H1 (cell line): ENCODE measurements around the gene DOK1. TPM values are rescaled to one million over a fixed set of nuclear protein-coding genes. Genes with fewer than 3 reads are reported as not detected.
A peak's percentile ranks its signal among the peaks of the same experiment; 100 is the strongest.

Source experiments
- CTCF ChIA-PET: fragments of 300-600 bp; sonication (Branson Sonifier 250); formaldehyde crosslinking; loops from one replicate; lab custom pipeline; 2021; ENCODE audit not compliant: partially characterized antibody; lab: Charles Lee
- POLR2A ChIA-PET: fragments of 300-600 bp; sonication (Branson Sonifier 250); formaldehyde crosslinking; loops from one replicate; lab custom pipeline; 2021; ENCODE audit warnings: inconsistent platforms; ENCODE audit not compliant: partially characterized antibody; lab: Charles Lee
- DNase-seq, 2 experiments: peaks; one replicate each; pipeline versions ENCODE4 v3.0.0 to v3.0.0-alpha.2; 2010 to 2022; ENCODE audit warnings: low spot score in 2 of 2, low read depth in 1 of 2, mixed read lengths in 1 of 2
- FAIRE-seq: peaks from 2 replicates; lab custom pipeline; 2011; peaks lifted over from hg19 to GRCh38; lab: Jason Lieb, UNC
- H2AFZ ChIP-seq: 2 replicates; pipeline ENCODE4 v1.8.1; 2012; ENCODE audit warnings: low read length, inconsistent platforms
- H2AK5ac ChIP-seq: 2 replicates; pipeline ENCODE4 v1.6.1; 2013; ENCODE audit warnings: low read depth, low read length
- H2BK120ac ChIP-seq: replicated peaks from 2 replicates; pipeline ENCODE3; 2013; ENCODE audit warnings: low read depth, low read length, inconsistent platforms
- H2BK12ac ChIP-seq: 2 replicates; pipeline ENCODE4 v1.6.1; 2013; ENCODE audit warnings: low read depth, low read length
- H2BK15ac ChIP-seq: 2 replicates; pipeline ENCODE4 v1.6.1; 2013; ENCODE audit warnings: low read length
- H2BK20ac ChIP-seq: 2 replicates; pipeline ENCODE4 v1.6.1; 2013; ENCODE audit warnings: low read length
- H2BK5ac ChIP-seq: 2 replicates; pipeline ENCODE4 v1.6.1; 2013; ENCODE audit warnings: low read depth, low read length
- H3K14ac ChIP-seq: 2 replicates; pipeline ENCODE4 v1.6.1; 2013; ENCODE audit warnings: inconsistent platforms; ENCODE audit not compliant: insufficient read length
- H3K18ac ChIP-seq: 2 replicates; pipeline ENCODE4 v1.6.1; 2013; ENCODE audit warnings: low read length; ENCODE audit errors: extremely low read depth
- H3K23ac ChIP-seq: 2 replicates; pipeline ENCODE4 v1.6.1; 2013; ENCODE audit warnings: inconsistent platforms; ENCODE audit not compliant: insufficient read length
- H3K23me2 ChIP-seq: 2 replicates; pipeline ENCODE4 v1.6.1; 2013; ENCODE audit warnings: low read depth, low read length
- H3K27ac ChIP-seq: 2 replicates; pipeline ENCODE4 v1.6.1; 2011; ENCODE audit warnings: low read depth, low read length, inconsistent platforms
- H3K27me3 ChIP-seq, 4 experiments: replicated peaks in 1 of 4; 1 replicate in 1 of 4; 2 replicates in 3 of 4; pipeline versions ENCODE4 v1.6.1 to v1.8.1; 2011 to 2013; ENCODE audit warnings: low read length in 3 of 4, mild to moderate bottlenecking in 3 of 4, inconsistent platforms in 2 of 4, mixed read lengths in 2 of 4, moderate library complexity in 1 of 4; ENCODE audit not compliant: control insufficient read depth in 3 of 4, insufficient read depth in 3 of 4; ENCODE audit errors: extremely low read depth in 1 of 4
- H3K36me3 ChIP-seq, 4 experiments: 2 replicates each; pipeline versions ENCODE4 v1.6.1 to v1.8.1; 2011 to 2013; ENCODE audit warnings: mild to moderate bottlenecking in 4 of 4, low read length in 3 of 4, moderate library complexity in 2 of 4, control low read depth in 1 of 4, inconsistent platforms in 1 of 4; ENCODE audit not compliant: insufficient read depth in 4 of 4, control insufficient read depth in 2 of 4
- H3K4ac ChIP-seq: replicated peaks from 2 replicates; pipeline ENCODE3; 2013; ENCODE audit warnings: low read length, low read depth, mixed read lengths, inconsistent platforms; ENCODE audit not compliant: insufficient read length
- H3K4me1 ChIP-seq, 4 experiments: replicated peaks in 1 of 4; 1 replicate in 1 of 4; 2 replicates in 3 of 4; pipeline versions ENCODE4 v1.6.1 to v1.8.1; 2011 to 2013; ENCODE audit warnings: low read length in 3 of 4, inconsistent platforms in 2 of 4, mixed read lengths in 1 of 4; ENCODE audit not compliant: insufficient read depth in 4 of 4, control insufficient read depth in 3 of 4
- H3K4me2 ChIP-seq, 2 experiments: 2 replicates each; pipeline versions ENCODE4 v1.6.1 to v1.8.1; 2011 to 2013; ENCODE audit warnings: low read depth in 2 of 2, low read length in 2 of 2, control low read depth in 1 of 2, inconsistent platforms in 1 of 2, mild to moderate bottlenecking in 1 of 2; ENCODE audit not compliant: insufficient read depth in 1 of 2
- H3K4me3 ChIP-seq, 4 experiments: fragments of 200-600, 300-600 bp in 1 of 4; sonication (generic), shearing (Covaris generic), sonication (Bioruptor Twin) in 1 of 4; 2 replicates each; pipeline versions ENCODE4 v1.5.1 to v1.8.1; 2011 to 2016; ENCODE audit warnings: low read length in 4 of 4, low read depth in 3 of 4, control low read depth in 2 of 4, inconsistent platforms in 2 of 4, mild to moderate bottlenecking in 2 of 4, mixed read lengths in 1 of 4, moderate library complexity in 1 of 4; ENCODE audit not compliant: insufficient read depth in 2 of 4; ENCODE audit errors: extremely low read depth in 1 of 4
- H3K56ac ChIP-seq: replicated peaks from 2 replicates; pipeline ENCODE3; 2013; ENCODE audit warnings: low read depth, mild to moderate bottlenecking, mixed read lengths, low read length, inconsistent platforms; ENCODE audit not compliant: insufficient read length
- H3K79me1 ChIP-seq: 2 replicates; pipeline ENCODE4 v1.6.1; 2013; ENCODE audit warnings: low read depth, low read length, control low read depth
- H3K79me2 ChIP-seq, 2 experiments: 2 replicates each; pipeline versions ENCODE4 v1.6.1 to v1.8.1; 2012 to 2013; ENCODE audit warnings: low read length in 2 of 2, mild to moderate bottlenecking in 2 of 2, inconsistent platforms in 1 of 2; ENCODE audit not compliant: insufficient read depth in 2 of 2, control insufficient read depth in 1 of 2
- H3K9ac ChIP-seq, 4 experiments: replicated peaks in 1 of 4; 1 replicate in 1 of 4; 2 replicates in 3 of 4; pipeline versions ENCODE4 v1.6.1 to v1.8.1; 2011 to 2013; ENCODE audit warnings: low read depth in 3 of 4, low read length in 3 of 4, control low read depth in 2 of 4, mild to moderate bottlenecking in 2 of 4, moderate library complexity in 2 of 4, inconsistent platforms in 1 of 4; ENCODE audit errors: extremely low read depth in 1 of 4
- H3K9me3 ChIP-seq, 2 experiments: 2 replicates each; pipeline versions ENCODE4 v1.6.1 to v1.8.1; 2012 to 2013; ENCODE audit warnings: mild to moderate bottlenecking in 2 of 2, moderate library complexity in 2 of 2, control low read depth in 1 of 2, inconsistent platforms in 1 of 2, low read depth in 1 of 2, low read length in 1 of 2, mixed read lengths in 1 of 2; ENCODE audit not compliant: insufficient read depth in 2 of 2
- H4K20me1 ChIP-seq, 2 experiments: replicated peaks in 1 of 2; 2 replicates each; pipeline versions ENCODE3 to v1.8.1; 2011 to 2013; ENCODE audit warnings: inconsistent platforms in 2 of 2, low read length in 2 of 2, mild to moderate bottlenecking in 1 of 2; ENCODE audit not compliant: insufficient read depth in 2 of 2, control insufficient read depth in 1 of 2
- H4K5ac ChIP-seq: 2 replicates; pipeline ENCODE4 v1.6.1; 2013; ENCODE audit warnings: low read length, low read depth, mixed read lengths, inconsistent platforms; ENCODE audit not compliant: insufficient read length
- H4K8ac ChIP-seq: 2 replicates; pipeline ENCODE4 v1.8.0; 2013; ENCODE audit warnings: mild to moderate bottlenecking, moderate library complexity, low read length, inconsistent platforms; ENCODE audit not compliant: insufficient read depth; ENCODE audit errors: extremely low read depth
- H4K91ac ChIP-seq: replicated peaks from 2 replicates; pipeline ENCODE3; 2013; ENCODE audit warnings: low read length, mixed read lengths, inconsistent platforms; ENCODE audit not compliant: insufficient read length
- EGR1 ChIP-seq: IDR thresholded peaks from 2 replicates; pipeline ENCODE4 v1.6.1; 2011; ENCODE audit warnings: low read depth, low read length, borderline replicate concordance
- WGBS, 2 experiments: shearing (Covaris generic) in 1 of 2; methylation state at CpG; one replicate each; pipeline versions ENCODE4 v1.1.6 to v1.1.7; 2013 to 2015; ENCODE audit warnings: low lambda C conversion rate in 2 of 2, mixed read lengths in 2 of 2, inconsistent platforms in 1 of 2, low coverage in 1 of 2, missing lambda C conversion rate in 1 of 2; ENCODE audit not compliant: insufficient replicate concordance in 2 of 2, insufficient coverage in 1 of 2, insufficient read length in 1 of 2; ENCODE audit errors: extremely low coverage in 1 of 2, missing lambda C conversion rate in 1 of 2; 5-methylcytosine and 5-hydroxymethylcytosine counted together
- polyA plus RNA-seq, 7 experiments: library from polyadenylated mRNA; depleted of rRNA in 3 of 7; stranded (reverse) in 5 of 7; unstranded in 2 of 7; fragments of >200 nt in 5 of 7; fragments of 200-250 nt in 2 of 7; gene quantifications; 1 replicate in 5 of 7; 2 replicates in 1 of 7; 4 replicates in 1 of 7; pipeline versions ENCODE4 v1.2.1 to v1.2.3, GENCODE V29; 2011 to 2013; ENCODE audit warnings: missing spikeins in 2 of 7, mixed read lengths in 2 of 7
- total RNA-seq: library from RNA; stranded (reverse); fragmentation: NEBNext Ultra II Directional; extraction: Animal tissue kit (Norgen Biotek cat#: 25700); gene quantifications from 2 replicates; pipeline ENCODE4 v1.2.1, GENCODE V29; 2021
- TF ChIP-seq, protein P1 (sequence below): IDR thresholded peaks from 2 replicates; pipeline ENCODE4 v1.6.1; 2012; ENCODE audit warnings: inconsistent platforms

Gene DOK1
- total and polyA plus RNA-seq, 2 of the 8 experiments (the other 6 are each of a cell fraction or from before 2014, with no cell fraction given): 11.0 to 14.3 TPM

DNA sequence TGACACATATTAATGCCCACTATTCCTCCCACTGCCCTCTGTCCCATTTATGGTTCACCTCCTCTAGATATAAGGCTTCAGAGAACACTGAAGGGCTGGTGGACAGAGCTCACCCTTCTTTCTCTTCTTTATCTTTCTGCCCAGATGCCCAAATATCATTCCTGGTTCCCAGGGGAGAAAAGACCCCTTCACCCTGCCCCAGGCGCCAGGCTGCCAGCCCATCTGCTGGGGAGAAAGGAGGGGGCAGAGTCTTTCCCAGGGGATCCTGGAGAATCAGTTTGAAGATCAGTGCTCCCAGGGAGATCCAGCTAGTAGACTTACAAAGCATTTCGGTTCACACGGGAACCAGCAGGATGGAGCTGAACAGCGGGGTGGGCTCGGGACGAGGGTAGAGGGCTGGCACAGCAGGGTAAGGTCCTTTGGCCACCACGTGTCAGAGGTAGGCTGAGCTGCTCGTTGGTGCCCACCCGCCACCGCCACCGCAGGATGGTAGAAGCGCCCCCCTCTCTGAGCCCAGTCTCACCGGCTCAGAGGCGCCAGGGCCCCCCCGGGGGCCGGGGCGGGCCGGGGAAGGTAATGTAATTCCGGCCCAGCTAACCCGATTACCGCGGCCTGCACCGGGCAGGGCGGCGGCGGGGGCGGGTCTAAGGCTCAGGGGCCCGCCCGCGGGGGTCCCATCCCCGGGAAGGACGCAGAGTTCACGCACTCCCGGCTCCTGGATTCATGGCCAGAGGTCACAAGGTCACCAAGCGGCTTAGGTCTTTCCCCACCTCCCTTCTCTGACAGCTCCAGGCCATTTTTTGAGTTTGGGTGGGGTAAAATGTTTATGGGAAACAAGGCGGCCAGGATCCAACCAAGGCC is 41.5 kb upstream of the DOK1 start:
- Histone ChIP-seq H2BK20ac (no peak overlapping the region), H4K91ac (no peak overlapping the region), H3K4me2 (peak overlapping the region; percentile 63 to 88), H3K79me1 (no peaks in the 10 kb centered on the region), H2AK5ac (0 out of 2 replicates have a peak overlapping the region, but pooled peaks have one; percentile 39), H2BK15ac (no peak overlapping the region), H2BK120ac (no peak overlapping the region), H3K27ac (no peak overlapping the region), H3K36me3 (peaks cover 0 to 19% (median 0%) of the 10 kb centered on the region in 4 experiments; a peak in 1 of 8 replicates), H3K4me3 (peak overlapping the region in 2 of 4 experiments; percentile 28 to 62; a peak in 5 of 8 replicates)
- CTCF ChIA-PET: interaction anchor here (0.6 to 4.2 kb wide), 8 partner anchors 9 to 929 kb away, joined by 3 to 20 read pairs (median 4); partner anchors contain the start of genes AUP1 and HTRA2
- WGBS, 2 experiments: 12% methylated on average over 12 of the region's 36 CpGs; no CpG with 5 or more reads in 1 of the 2 experiments
- DNase-seq: peak in 1 of 2 experiments; percentile 55
- TF ChIP-seq, protein P1, sequence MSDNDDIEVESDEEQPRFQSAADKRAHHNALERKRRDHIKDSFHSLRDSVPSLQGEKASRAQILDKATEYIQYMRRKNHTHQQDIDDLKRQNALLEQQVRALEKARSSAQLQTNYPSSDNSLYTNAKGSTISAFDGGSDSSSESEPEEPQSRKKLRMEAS: peak; percentile 19; the same call in 1 of the 2 replicates
- TF ChIP-seq EGR1: no peak
- TF ChIP-seq, all 59 proteins: peak for 1
- H3K18ac ChIP-seq: peak overlapping the region; percentile 60; the same call in 1 of the 2 replicates
- peaks cover 7 to 12% of the 10 kb centered on the region in 2 experiments for H3K9me3 ChIP-seq
- H3K23me2 ChIP-seq: peaks cover 16% of the 10 kb centered on the region
- H3K79me2 ChIP-seq: no peaks in the 10 kb centered on the region
- no peak overlapping the region for H3K9ac ChIP-seq
- no peak overlapping the region for H4K5ac ChIP-seq
- peaks cover 2 to 24% (median 10%) of the 10 kb centered on the region in 4 experiments for H3K4me1 ChIP-seq
- no peak overlapping the region for H3K56ac ChIP-seq
- H3K23ac ChIP-seq: no peak overlapping the region
- H4K20me1 ChIP-seq: peaks cover 2 to 4% of the 10 kb centered on the region in 2 experiments
- peak overlapping the region; percentile 60; the same call in 1 of the 2 replicates for H4K8ac ChIP-seq
- no peak overlapping the region for H3K14ac ChIP-seq
- H2AFZ ChIP-seq: no peak overlapping the region
- no peak overlapping the region for H2BK5ac ChIP-seq
- POLR2A ChIA-PET: interaction anchor here (0.8 to 6.7 kb wide), 7 partner anchors 10 to 55 kb away, joined by 3 to 63 read pairs (median 6); partner anchors contain the start of genes AUP1, DQX1, HTRA2 and LBX2
- no peak overlapping the region for H3K4ac ChIP-seq
- H3K27me3 ChIP-seq: peaks cover 78 to 97% (median 92%) of the 10 kb centered on the region in 4 experiments
- H2BK12ac ChIP-seq: peak overlapping the region; percentile 68; the same call in 1 of the 2 replicates
- FAIRE-seq: no peak
